ENCODE measurements around the gene LGALS3BP. TPM values are rescaled to one million over a fixed set of nuclear protein-coding genes. Genes with fewer than 3 reads are reported as not detected.

LGALS3BP gene
- total RNA-seq, 1 donor from 2014 or later: 12.6 TPM

GRCh38 chr17:78933025-78933958 is 46.4 kb downstream of the LGALS3BP start:
- DNase-seq (ENCODE audit: low spot score): no peak
- no peak for TF ChIP-seq CTCF (IDR thresholded peaks at IDR 0.05; ENCODE audit: unreplicated experiment)
- H3K36me3 Mint-ChIP-seq (ENCODE audit: low read depth, unreplicated experiment): no peaks in the 10 kb centered on the region
- no peak overlapping the region for H3K4me3 Mint-ChIP-seq (ENCODE audit: unreplicated experiment)
- no peak overlapping the region for H3K27ac Mint-ChIP-seq (ENCODE audit: unreplicated experiment)
- H3K4me1 Mint-ChIP-seq (ENCODE audit: unreplicated experiment): peaks cover 7% of the 10 kb centered on the region
- H3K27me3 Mint-ChIP-seq (ENCODE audit: unreplicated experiment): peaks cover 6% of the 10 kb centered on the region
- no peaks in the 10 kb centered on the region for H3K9me3 Mint-ChIP-seq (ENCODE audit: unreplicated experiment)

GRCh38 chr17:78929908-78930775 is 49.6 kb downstream of the LGALS3BP start:
- DNase-seq (ENCODE audit: low spot score): no peak
- no peaks in the 10 kb centered on the region for H3K9me3 Mint-ChIP-seq (ENCODE audit: unreplicated experiment)
- H3K27ac Mint-ChIP-seq (ENCODE audit: unreplicated experiment): no peak overlapping the region
- no peaks in the 10 kb centered on the region for H3K36me3 Mint-ChIP-seq (ENCODE audit: low read depth, unreplicated experiment)
- no peak for TF ChIP-seq CTCF (IDR thresholded peaks at IDR 0.05; ENCODE audit: unreplicated experiment)
- peaks cover 12% of the 10 kb centered on the region for H3K4me1 Mint-ChIP-seq (ENCODE audit: unreplicated experiment)
- H3K27me3 Mint-ChIP-seq (ENCODE audit: unreplicated experiment): peaks cover 8% of the 10 kb centered on the region
- H3K4me3 Mint-ChIP-seq (ENCODE audit: unreplicated experiment): no peak overlapping the region

GRCh38 chr17:78925662-78926555 is 53.8 kb downstream of the LGALS3BP start:
- Mint-ChIP-seq H3K4me1 (ENCODE audit: unreplicated experiment) (peaks cover 11% of the 10 kb centered on the region), H3K27me3 (ENCODE audit: unreplicated experiment) (peaks cover 7% of the 10 kb centered on the region), H3K4me3 (ENCODE audit: unreplicated experiment) (peak overlapping the region; percentile 78), H3K36me3 (ENCODE audit: low read depth, unreplicated experiment) (no peaks in the 10 kb centered on the region), H3K27ac (ENCODE audit: unreplicated experiment) (no peak overlapping the region), H3K9me3 (ENCODE audit: unreplicated experiment) (no peaks in the 10 kb centered on the region)
- TF ChIP-seq CTCF (IDR thresholded peaks at IDR 0.05; ENCODE audit: unreplicated experiment): no peak
- peak; percentile 51 for DNase-seq (ENCODE audit: low spot score)

GRCh38 chr17:78925234-78925633 is 54.5 kb downstream of the LGALS3BP start, which contains the start of gene TIMP2:
TSS of gene TIMP2 (minus strand) at chr17:78925387. CDS start at chr17:78925088, 299 bp downstream.
- Mint-ChIP-seq H3K4me3 (ENCODE audit: unreplicated experiment) (peak within 1 kb of the TSS; percentile 78), H3K27ac (ENCODE audit: unreplicated experiment) (no peak within 1 kb of the TSS), H3K4me1 (ENCODE audit: unreplicated experiment) (peaks cover 11% of the 10 kb centered on the region), H3K27me3 (ENCODE audit: unreplicated experiment) (peaks cover 9% of the 10 kb centered on the region), H3K9me3 (ENCODE audit: unreplicated experiment) (no peaks in the 10 kb centered on the region), H3K36me3 (ENCODE audit: low read depth, unreplicated experiment) (no peaks in the 10 kb centered on the region)
- DNase-seq (ENCODE audit: low spot score): peak; percentile 84
- peak; percentile 54 for TF ChIP-seq CTCF (IDR thresholded peaks at IDR 0.05; ENCODE audit: unreplicated experiment)
